Measurements from ENCODE around the gene ADAMTS16.

Gene ADAMTS16

GRCh38 chr5:5145651-5146529, 5.8 kb downstream of the ADAMTS16 start:
- DNase-seq: no peak

GRCh38 chr5:5146530-5147160, 6.5 kb downstream of the ADAMTS16 start:
- no peak for DNase-seq

- DNase-seq: no peak
Measured at GRCh38 chr5:5149154-5149553, 9.0 kb downstream of the ADAMTS16 start.

- no peak for DNase-seq
Measured at GRCh38 chr5:5150667-5151066, 10.5 kb downstream of the ADAMTS16 start.

- no peak for DNase-seq
Measured at GRCh38 chr5:5154733-5155132, 14.6 kb downstream of the ADAMTS16 start.

- DNase-seq: no peak
Measured at GRCh38 chr5:5155617-5156016, 15.5 kb downstream of the ADAMTS16 start.

GRCh38 chr5:5156471-5157082, 16.4 kb downstream of the ADAMTS16 start:
- no peak for DNase-seq

GRCh38 chr5:5158472-5158895, 18.4 kb downstream of the ADAMTS16 start:
- no peak for DNase-seq

GRCh38 chr5:5159282-5160103, 19.4 kb downstream of the ADAMTS16 start:
- DNase-seq: no peak

GRCh38 chr5:5164163-5164562, 24.0 kb downstream of the ADAMTS16 start:
- DNase-seq: no peak

- DNase-seq: no peak
Measured at GRCh38 chr5:5165541-5166002, 25.4 kb downstream of the ADAMTS16 start.

GRCh38 chr5:5169466-5169865, 29.3 kb downstream of the ADAMTS16 start:
- DNase-seq: no peak

GRCh38 chr5:5178136-5178535, 38.0 kb downstream of the ADAMTS16 start:
- DNase-seq: no peak

GRCh38 chr5:5178580-5178979, 38.5 kb downstream of the ADAMTS16 start:
- DNase-seq: no peak

- DNase-seq: no peak
Measured at GRCh38 chr5:5179079-5179478, 38.9 kb downstream of the ADAMTS16 start.

- DNase-seq: no peak
Measured at GRCh38 chr5:5179597-5179996, 39.5 kb downstream of the ADAMTS16 start.

GRCh38 chr5:5181650-5182324, 41.7 kb downstream of the ADAMTS16 start:
- no peak for DNase-seq

- no peak for DNase-seq
Measured at GRCh38 chr5:5182508-5183188, 42.5 kb downstream of the ADAMTS16 start.

- no peak for DNase-seq
Measured at GRCh38 chr5:5183189-5183699, 43.1 kb downstream of the ADAMTS16 start.

- no peak for DNase-seq
Measured at GRCh38 chr5:5183933-5184332, 43.8 kb downstream of the ADAMTS16 start.

- no peak for DNase-seq
Measured at GRCh38 chr5:5188376-5189050, 48.4 kb downstream of the ADAMTS16 start.
